Activated T-cell treated with anti-CD3 and anti-CD28 coated beads, Interleukin-2, amount 50 U/mL, for 24 hours (primary cell): ENCODE results near the gene CNPY4.

Experiments used
- DNase-seq: peaks from one replicate; pipeline ENCODE4 v3.0.0-alpha.2; 2020
- H3K27ac Mint-ChIP-seq: 2 replicates; pipeline ENCODE4 v1.8.0; 2020; ENCODE audit warnings: mild to moderate bottlenecking, mixed read lengths
- H3K27me3 Mint-ChIP-seq: 2 replicates; pipeline ENCODE4 v1.8.0; 2020; ENCODE audit warnings: mixed read lengths
- H3K36me3 Mint-ChIP-seq: 2 replicates; pipeline ENCODE4 v1.8.0; 2020; ENCODE audit warnings: low read depth, mixed read lengths
- H3K4me1 Mint-ChIP-seq: 2 replicates; pipeline ENCODE4 v1.8.0; 2020; ENCODE audit warnings: low read depth, mixed read lengths
- H3K4me3 Mint-ChIP-seq: 2 replicates; pipeline ENCODE4 v1.8.0; 2020; ENCODE audit warnings: mild to moderate bottlenecking, moderate library complexity, mixed read lengths
- H3K9me3 Mint-ChIP-seq: 2 replicates; pipeline ENCODE4 v1.8.0; 2020; ENCODE audit warnings: mixed read lengths

The CNPY4 gene

DNA sequence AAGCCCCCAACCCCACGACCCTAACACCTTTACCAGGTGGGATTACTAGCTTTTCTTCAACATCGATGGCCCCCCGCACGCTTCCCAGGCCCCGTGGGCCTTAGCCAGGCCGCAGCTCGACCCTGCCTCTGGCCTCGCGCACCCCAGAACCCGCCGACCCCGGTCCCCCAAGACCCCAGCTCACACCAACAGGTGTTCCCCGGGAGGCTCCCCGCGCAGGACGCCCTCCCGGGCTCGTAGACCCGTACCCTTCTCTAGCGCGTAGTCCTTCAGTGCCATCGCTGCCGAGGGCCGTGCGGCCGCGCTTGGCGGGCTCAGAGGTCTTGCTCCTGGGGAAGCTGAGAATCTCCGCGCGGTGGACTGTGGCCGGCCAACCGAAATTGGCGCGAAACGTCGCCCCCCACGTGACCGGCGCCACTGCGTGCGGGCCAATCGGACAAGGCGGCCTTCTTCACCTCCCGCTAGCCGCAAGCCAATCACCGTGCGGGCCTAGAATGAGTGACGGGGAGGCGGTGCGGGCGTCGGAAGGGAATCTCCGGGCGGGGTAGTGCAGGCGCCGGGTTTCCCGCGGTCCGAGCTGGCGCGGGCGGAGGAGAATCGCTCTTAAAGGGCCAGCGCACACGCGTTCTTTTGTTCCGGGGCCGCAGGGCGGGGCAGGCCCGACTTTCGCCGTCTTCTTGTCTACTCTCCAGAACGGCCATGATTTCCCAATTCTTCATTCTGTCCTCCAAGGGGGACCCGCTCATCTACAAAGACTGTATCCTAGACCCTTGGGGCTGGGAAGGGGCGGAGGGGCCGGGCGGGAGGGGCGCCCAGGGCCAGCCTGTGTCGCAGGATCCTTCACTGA is 18.2 kb upstream of the CNPY4 start, which contains the start of the genes AP4M1 and MCM7:
Gene AP4M1 (plus strand): TSS at position 628 of the 847 bp plus-strand sequence. CDS start 72 bp downstream, at position 700.
Gene MCM7 (minus strand): TSS at position 382 of the 847 bp plus-strand sequence. CDS start 103 bp downstream, at position 279.
- H3K4me3 Mint-ChIP-seq = peak within 1 kb of the TSS; percentile 97
- no peaks in the 10 kb centered on the region for H3K27me3 Mint-ChIP-seq
- H3K36me3 Mint-ChIP-seq = peaks cover 82% of the 10 kb centered on the region
- H3K27ac Mint-ChIP-seq = peak within 1 kb of the TSS; percentile 99
- no peaks in the 10 kb centered on the region for H3K9me3 Mint-ChIP-seq
- H3K4me1 Mint-ChIP-seq = peaks cover 46% of the 10 kb centered on the region
- peak; percentile 97 for DNase-seq

DNA sequence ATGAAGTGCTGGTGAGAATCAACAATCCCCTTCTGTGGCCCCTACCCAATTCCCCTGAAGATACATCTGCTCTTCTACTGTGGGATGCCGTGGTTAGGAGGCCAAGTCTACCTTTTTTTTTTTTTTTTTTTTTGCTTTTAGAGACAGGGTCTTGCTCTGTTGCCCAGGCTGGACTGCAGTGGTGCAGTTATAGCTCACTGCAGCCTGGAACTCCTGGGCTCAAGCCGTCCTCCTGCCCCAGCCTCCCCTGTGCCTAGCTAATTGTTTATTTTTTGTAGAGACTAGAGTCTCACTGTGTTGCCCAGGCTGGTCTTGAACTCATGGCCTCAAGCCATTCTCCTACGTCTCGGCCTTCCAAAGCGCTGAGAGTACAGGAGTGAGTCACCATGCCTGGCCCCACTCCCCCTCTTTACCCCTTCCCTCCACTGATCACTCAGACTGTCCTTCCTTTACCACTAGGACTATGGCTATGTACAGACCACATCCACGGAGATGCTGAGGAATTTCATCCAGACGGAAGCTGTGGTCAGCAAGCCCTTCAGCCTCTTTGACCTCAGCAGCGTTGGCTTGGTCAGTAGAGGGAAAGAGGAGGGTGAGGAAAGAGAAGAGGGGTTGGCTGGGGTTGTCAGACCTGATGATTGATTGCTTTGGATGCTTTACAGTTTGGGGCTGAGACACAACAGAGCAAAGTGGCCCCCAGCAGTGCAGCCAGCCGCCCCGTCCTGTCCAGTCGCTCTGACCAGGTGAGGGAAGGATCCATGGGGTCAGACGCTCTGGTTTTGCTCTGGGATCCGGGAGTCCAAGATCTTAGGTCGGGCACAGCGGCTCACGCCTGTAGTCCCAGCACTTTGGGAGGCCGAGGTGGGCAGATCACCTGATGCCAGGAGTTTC is 16.2 kb upstream of the CNPY4 start:
- peaks cover 33% of the 10 kb centered on the region for H3K4me1 Mint-ChIP-seq
- no peaks in the 10 kb centered on the region for H3K9me3 Mint-ChIP-seq
- peaks cover 80% of the 10 kb centered on the region for H3K36me3 Mint-ChIP-seq
- H3K27ac Mint-ChIP-seq = no peak overlapping the region
- no peaks in the 10 kb centered on the region for H3K27me3 Mint-ChIP-seq
- DNase-seq = no peak
- H3K4me3 Mint-ChIP-seq = peak overlapping the region; percentile 97

DNA sequence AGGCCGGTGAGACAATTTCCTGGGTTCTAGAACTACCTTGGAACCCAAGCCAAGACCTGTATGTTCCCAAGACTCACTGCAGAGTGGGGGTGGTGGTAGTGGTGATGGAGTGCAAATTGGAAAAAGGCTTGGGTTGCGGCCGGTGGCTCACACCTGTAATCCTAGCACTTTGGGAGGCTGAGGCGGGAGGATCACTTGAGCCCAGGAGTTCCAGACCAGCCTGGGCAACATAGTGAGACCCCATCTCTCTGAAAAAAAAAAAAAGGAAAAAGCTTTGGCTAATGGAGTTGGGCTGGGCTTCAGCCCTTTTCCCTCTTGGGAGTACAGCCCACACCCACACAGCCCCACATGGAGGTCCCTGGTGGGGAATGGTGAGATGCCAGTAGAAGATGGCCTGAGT is 13.9 kb upstream of the CNPY4 start:
- H3K27me3 Mint-ChIP-seq = no peaks in the 10 kb centered on the region
- peaks cover 13% of the 10 kb centered on the region for H3K4me1 Mint-ChIP-seq
- peaks cover 80% of the 10 kb centered on the region for H3K36me3 Mint-ChIP-seq
- no peaks in the 10 kb centered on the region for H3K9me3 Mint-ChIP-seq
- H3K4me3 Mint-ChIP-seq = no peak overlapping the region
- no peak for DNase-seq
- H3K27ac Mint-ChIP-seq = no peak overlapping the region

DNA sequence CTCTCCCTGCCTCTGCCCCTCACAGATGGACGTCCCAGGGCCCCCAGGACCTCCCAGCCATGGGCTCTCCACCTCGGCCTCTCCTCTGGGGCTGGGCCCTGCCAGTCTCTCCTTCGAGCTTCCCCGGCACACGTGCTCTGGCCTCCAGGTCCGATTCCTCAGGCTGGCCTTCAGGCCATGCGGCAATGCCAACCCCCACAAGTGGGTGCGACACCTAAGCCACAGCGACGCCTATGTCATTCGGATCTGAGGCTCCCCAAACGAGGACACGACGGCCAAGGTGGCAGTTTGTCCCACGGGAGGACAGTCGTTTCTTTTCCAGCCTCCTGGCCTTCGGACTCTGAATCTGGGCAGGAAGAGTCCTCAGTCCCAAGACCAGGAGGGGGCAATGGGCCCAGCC is 12.8 kb upstream of the CNPY4 start:
- Mint-ChIP-seq H3K27ac (peak overlapping the region; percentile 66), H3K36me3 (peaks cover 80% of the 10 kb centered on the region), H3K9me3 (no peaks in the 10 kb centered on the region), H3K27me3 (no peaks in the 10 kb centered on the region), H3K4me1 (peaks cover 13% of the 10 kb centered on the region), H3K4me3 (no peak overlapping the region)
- no peak for DNase-seq

DNA sequence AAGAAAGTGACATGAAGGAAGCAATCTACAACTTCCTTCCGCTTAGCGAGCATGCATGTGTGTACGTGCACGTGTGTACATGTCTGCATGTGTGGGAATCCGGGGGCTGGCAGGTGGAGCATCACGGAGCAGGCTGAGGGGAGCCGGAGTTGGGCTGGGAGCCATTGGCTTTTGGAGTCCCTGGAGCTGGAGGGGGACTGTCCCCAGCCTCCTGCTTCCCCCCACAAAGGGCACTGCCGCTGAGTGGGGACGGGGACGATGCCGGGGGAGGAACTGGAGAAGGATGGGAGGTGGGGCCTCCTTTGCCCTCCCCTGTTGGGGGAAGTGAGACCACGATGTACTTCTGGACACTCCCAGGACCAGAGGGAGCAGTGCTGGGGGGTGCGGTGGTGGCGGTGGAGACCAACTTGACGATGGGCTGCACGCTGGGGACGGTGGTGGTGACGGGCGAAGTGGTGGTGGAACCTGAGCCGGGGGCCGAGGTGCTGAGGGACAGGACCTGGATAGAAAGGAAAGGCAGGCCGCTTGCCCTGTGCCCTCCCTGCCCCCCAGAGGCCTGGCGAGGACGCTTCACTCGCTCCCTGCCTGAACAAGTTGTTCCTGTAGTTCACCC is 12.2 kb upstream of the CNPY4 start:
- Mint-ChIP-seq H3K4me1 (peaks cover 13% of the 10 kb centered on the region), H3K27me3 (no peaks in the 10 kb centered on the region), H3K36me3 (peaks cover 85% of the 10 kb centered on the region), H3K9me3 (no peaks in the 10 kb centered on the region), H3K4me3 (no peak overlapping the region), H3K27ac (peak overlapping the region; percentile 66)
- DNase-seq = no peak

DNA sequence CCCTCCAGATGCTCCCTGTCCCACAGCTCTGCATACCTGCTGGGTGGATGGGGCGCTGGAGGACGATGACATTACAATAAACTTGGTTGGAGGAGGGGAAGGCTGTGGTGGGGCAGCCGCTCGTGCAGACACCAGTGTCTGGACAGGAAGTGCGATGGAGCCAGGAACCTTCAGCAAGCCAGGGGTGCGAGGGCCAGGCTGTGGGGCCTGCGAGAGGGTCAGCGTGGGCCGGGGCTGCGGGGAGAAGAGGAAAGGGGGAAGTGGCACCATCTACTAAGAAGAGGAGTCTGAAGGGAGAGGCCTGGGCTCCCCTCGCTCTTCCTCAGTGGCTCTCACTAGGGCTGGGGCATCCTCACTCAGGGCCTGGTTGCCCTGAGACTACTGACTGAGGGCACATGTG is 11.5 kb upstream of the CNPY4 start:
- DNase-seq = no peak
- Mint-ChIP-seq H3K36me3 (peaks cover 92% of the 10 kb centered on the region), H3K27ac (no peak overlapping the region), H3K4me1 (peaks cover 7% of the 10 kb centered on the region), H3K27me3 (no peaks in the 10 kb centered on the region), H3K9me3 (no peaks in the 10 kb centered on the region), H3K4me3 (no peak overlapping the region)

DNA sequence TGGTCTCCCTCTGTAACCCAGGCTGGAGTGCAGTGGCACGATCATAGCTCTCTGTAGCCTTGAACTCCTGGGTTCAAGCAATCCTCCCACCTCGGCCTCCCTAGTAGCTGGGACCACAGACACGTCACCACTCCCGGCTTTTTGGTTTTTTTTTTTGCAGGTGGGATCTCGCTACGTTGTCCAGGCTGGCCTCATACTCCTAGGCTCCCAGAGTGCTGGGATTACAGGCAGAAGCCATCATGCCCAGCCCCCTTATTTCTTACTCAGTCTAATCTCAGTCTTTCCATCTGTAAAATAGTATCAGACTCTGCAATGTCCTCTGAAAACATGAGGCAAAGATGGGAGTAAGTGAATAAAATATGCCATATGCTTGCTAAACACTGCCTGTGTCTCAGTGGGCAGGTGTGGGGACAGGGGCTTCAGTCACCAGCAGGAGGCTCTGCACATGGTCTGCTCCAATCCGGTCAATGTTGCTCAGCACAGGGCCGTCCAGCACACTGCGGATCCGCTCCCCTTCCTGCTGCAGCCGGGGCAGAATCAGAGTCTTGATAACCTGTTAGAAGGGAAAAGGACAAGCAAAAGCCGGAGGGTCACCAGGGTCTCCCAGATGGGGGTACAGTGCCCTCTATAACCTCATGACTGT is 9.8 kb upstream of the CNPY4 start:
- Mint-ChIP-seq H3K36me3 (peaks cover 95% of the 10 kb centered on the region), H3K27me3 (no peaks in the 10 kb centered on the region), H3K9me3 (no peaks in the 10 kb centered on the region), H3K4me1 (no peaks in the 10 kb centered on the region), H3K4me3 (no peak overlapping the region), H3K27ac (no peak overlapping the region)
- DNase-seq = no peak

DNA sequence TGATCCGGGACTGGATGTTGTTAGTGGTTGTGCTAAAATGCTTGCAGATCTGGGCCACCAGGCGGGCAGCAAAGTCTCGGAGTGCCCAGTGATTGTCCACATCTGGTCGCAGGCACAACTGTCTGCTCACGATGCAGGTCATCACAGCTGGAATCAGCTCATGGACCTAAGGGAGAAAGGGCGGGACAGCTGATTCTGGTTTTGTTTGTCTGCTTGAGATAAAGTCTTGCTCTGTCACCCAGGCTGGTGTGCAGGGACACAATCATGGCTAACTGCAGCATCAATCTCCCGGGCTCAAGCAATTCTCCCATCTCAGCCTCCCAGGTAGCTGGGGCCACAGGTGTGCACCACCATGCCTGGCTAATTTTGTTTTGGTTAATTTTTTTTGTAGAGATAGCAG is 8.3 kb upstream of the CNPY4 start:
- Mint-ChIP-seq H3K27me3 (no peaks in the 10 kb centered on the region), H3K4me1 (peaks cover 4% of the 10 kb centered on the region), H3K36me3 (peaks cover 92% of the 10 kb centered on the region), H3K9me3 (no peaks in the 10 kb centered on the region), H3K27ac (no peak overlapping the region), H3K4me3 (no peak overlapping the region)
- no peak for DNase-seq

DNA sequence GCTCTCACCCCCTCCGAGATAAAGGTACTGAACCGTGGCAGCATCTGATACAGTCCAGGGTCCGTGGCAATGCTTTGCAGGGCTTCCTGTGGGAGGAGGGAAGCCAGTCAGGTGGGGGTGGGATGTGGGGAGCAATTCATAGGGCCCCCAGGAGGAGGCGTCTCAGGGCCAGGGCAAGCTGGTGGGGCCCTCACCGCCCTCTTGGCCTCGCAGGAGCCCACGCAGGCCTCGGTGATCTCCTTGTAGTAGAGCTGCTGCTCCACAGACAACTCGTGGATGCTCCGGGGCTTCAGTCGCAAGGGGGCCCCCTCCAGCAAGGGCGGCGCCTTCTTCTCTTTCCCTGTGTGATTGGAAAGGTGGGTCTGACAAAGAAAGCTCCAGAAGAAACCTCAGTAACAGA is 7.5 kb upstream of the CNPY4 start:
- H3K4me1 Mint-ChIP-seq = peaks cover 4% of the 10 kb centered on the region
- no peaks in the 10 kb centered on the region for H3K9me3 Mint-ChIP-seq
- H3K27ac Mint-ChIP-seq = no peak overlapping the region
- no peaks in the 10 kb centered on the region for H3K27me3 Mint-ChIP-seq
- DNase-seq = no peak
- peaks cover 92% of the 10 kb centered on the region for H3K36me3 Mint-ChIP-seq
- H3K4me3 Mint-ChIP-seq = no peak overlapping the region

DNA sequence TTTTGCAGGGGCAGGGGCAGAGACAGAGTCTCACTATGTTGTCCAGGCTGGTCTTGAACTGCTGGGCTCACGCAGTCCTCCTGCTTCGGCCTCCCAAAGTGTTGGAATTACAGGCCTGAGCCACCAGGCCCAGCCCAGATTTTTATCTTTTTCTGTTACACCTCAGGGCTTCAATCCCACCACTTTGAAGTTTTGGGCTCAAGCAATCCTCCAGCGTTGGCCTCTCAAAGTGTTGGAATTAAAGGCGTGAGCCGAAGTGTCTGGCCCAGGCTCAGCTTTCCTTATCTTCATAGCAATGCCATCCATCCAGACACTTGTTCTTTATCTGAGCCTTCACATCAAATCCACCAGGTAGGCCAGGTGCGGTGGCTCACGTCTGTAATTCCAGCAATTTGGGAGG is 4.4 kb upstream of the CNPY4 start:
- DNase-seq = no peak
- Mint-ChIP-seq H3K27ac (no peak overlapping the region), H3K27me3 (no peaks in the 10 kb centered on the region), H3K9me3 (no peaks in the 10 kb centered on the region), H3K4me3 (no peak overlapping the region), H3K4me1 (peaks cover 16% of the 10 kb centered on the region), H3K36me3 (peaks cover 76% of the 10 kb centered on the region)

DNA sequence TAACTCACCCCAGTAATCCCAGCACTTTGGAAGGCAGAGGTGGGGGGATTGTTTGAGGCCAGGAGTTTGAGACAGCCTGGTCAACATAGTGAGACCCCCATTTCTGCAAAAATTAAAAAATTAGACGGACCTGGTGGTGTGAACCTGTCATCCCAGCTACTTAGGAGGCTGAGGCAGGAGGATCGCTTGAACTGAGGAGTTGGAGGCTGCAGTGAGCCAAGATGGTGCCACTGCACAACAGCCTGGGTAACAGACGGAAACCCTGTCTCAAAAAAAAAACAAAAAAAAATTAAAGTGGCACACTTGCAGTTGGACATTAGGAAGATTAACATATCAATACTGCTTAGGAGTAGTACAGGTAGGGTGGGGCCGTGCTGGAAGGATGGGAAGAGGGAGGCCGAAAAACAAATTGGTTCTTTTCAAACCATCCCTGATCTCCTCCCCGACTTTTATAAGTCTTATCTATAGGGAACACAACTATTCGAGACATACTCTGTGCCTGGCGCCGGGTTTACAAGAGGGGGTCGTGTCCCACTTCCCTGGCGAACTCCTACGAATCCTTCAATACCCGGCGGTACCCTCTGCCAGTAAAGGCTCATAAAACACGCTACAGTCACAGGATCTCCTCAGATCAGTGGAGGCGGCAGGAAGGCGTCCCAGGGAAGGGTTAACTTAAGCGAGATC is 904 bp upstream of the CNPY4 start:
- peak overlapping the region; percentile 99 for H3K27ac Mint-ChIP-seq
- peak overlapping the region; percentile 98 for H3K4me3 Mint-ChIP-seq
- no peaks in the 10 kb centered on the region for H3K27me3 Mint-ChIP-seq
- H3K4me1 Mint-ChIP-seq = peaks cover 28% of the 10 kb centered on the region
- H3K36me3 Mint-ChIP-seq = peaks cover 53% of the 10 kb centered on the region
- no peaks in the 10 kb centered on the region for H3K9me3 Mint-ChIP-seq
- DNase-seq = no peak

DNA sequence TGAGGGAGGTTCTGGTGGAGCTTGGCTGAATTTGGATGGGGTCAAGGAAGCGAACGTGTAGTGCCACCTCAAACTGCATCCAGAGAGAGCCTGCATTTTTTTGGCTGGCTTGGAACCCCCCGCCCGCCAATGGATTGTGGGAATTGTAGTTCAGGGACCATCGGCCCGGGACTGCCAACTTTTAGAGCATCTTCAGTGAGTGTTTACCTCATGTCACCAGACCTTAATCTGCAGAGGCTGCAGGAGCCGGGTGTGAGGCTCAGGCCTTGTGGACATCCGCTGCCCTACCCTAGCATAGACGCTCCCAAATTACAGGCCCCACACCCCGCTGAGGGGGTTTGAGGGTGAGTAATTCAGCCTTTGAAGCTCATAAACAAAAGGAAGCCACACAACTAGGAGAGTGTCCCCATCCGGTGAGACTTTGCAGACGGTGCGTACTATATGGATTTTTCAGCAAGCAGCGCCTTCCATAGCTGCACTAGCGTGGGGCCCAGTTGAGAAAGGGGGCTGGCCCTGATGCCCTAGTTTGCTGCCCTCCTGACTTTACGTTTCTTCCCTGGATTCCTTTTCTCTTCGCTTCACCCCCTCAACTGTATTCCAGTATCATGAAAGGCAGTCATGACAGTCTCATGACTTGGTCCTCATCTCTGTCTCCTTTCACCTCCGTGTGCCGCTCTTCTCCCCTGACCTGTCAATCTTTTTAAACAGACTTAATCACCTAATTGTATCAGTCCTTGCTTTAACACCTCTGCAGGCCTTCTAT is 717 bp downstream of the CNPY4 start:
- Mint-ChIP-seq H3K9me3 (no peaks in the 10 kb centered on the region), H3K27ac (peak overlapping the region; percentile 99), H3K36me3 (peaks cover 53% of the 10 kb centered on the region), H3K27me3 (no peaks in the 10 kb centered on the region), H3K4me3 (peak overlapping the region; percentile 98), H3K4me1 (peaks cover 39% of the 10 kb centered on the region)
- DNase-seq = no peak

DNA sequence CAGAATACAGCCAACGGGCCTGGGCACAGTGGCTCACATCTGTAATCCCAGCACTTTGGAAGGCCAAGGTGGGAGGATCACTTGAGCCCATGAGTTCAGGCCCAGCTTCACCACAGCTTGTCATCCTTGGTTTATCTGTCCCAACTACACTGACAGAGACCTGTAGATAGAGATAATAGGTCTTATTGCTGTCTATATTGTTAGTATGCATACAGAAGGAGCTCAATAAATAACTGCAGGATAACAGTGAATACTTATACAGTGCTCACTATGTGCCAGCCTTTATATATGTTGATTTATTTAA is 1.3 kb downstream of the CNPY4 start:
- H3K4me1 Mint-ChIP-seq = peaks cover 45% of the 10 kb centered on the region
- DNase-seq = no peak
- no peaks in the 10 kb centered on the region for H3K27me3 Mint-ChIP-seq
- peaks cover 54% of the 10 kb centered on the region for H3K36me3 Mint-ChIP-seq
- H3K27ac Mint-ChIP-seq = peak overlapping the region; percentile 99
- H3K9me3 Mint-ChIP-seq = no peaks in the 10 kb centered on the region
- H3K4me3 Mint-ChIP-seq = peak overlapping the region; percentile 98
